Measurements from ENCODE around the gene OR3A3.
"Not testable (repeated sequence)": the region's sequence is repeated elsewhere in the genome, so short reads cannot be mapped to it uniquely, and the experiment has no call there.

OR3A3 gene

GRCh38 chr17:3411070-3411469 lies at the start of gene OR3A3:
OR3A3 (plus strand) TSS chr17:3411370.
- DNase-seq = no peak

GRCh38 chr17:3371167-3371566 lies 40.0 kb upstream of the OR3A3 start:
- DNase-seq = not testable (repeated sequence)

GRCh38 chr17:3378321-3378720 lies 32.8 kb upstream of the OR3A3 start:
- DNase-seq = no peak

DNA sequence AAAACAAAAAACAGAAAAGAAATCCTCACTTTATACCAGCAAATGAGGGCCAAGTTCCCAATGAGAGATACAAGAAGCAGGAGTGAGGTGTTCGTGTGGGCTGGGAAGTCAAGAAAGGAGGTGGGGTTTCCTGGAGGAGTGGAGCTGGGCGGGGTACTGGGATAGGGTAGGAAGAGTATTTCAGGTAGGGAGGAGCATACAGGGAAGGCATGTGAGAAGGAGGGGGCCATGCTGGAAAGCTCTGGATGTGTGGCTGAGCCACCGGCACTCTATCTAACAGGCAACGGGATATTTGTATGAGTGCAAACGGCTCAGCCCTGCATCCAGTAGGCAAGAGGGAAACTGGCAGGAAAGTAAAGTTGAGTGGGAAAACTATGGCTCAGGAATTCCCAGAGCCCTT lies 29.2 kb upstream of the OR3A3 start:
- DNase-seq = no peak

GRCh38 chr17:3385869-3386816 lies 25.0 kb upstream of the OR3A3 start, which contains the start of gene OR3A2:
OR3A2 (minus strand) TSS chr17:3386308.
- DNase-seq = peak; percentile 81

- DNase-seq = no peak
These were observed 21.4 kb upstream of the OR3A3 start for GRCh38 chr17:3389791-3390190.

- DNase-seq = not testable (repeated sequence)
These were observed 13.4 kb upstream of the OR3A3 start for GRCh38 chr17:3397801-3398200.

GRCh38 chr17:3398310-3398709 lies 12.9 kb upstream of the OR3A3 start, which contains the start of gene OR1E1:
OR1E1 (minus strand) TSS chr17:3398410; CDS start chr17:3398410, 0 bp downstream.
- no peak for DNase-seq

DNA sequence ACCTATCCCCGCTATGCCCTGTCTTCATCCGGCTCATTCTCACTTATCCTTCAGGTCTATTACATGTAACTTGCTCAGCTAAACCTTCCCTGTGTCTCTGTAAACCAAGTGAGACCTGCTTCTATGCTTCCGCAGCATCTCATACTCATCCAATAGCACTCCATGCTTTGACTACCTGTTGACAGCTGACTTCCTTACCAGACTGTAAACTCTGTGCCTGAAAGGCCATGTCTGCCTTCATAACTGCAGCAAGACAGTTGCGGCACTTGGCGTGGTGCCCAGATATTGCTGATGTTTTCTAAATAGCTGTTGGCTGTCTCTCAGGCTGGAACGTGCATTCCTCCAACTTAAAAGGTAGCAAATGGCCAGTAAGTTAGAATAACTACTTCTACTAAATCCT lies 11.1 kb upstream of the OR3A3 start:
- no peak for DNase-seq

DNA sequence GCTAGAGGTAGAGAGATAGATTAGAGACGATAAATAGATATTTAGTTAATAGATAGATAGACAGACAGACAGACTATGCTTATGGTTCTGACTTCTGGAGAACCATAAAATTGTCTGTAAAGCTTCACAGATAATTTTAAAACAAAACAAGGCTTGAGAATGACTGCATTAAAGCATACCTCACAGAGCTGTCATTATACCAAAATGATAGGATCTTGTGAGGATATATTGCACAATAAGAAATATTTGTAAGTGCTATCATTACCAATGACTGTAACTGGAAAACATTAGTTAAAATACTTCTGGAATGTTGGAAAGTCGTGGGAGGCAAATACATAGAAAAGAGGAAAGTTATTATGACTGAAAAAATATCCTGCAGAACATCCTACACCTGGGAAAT lies 9.4 kb upstream of the OR3A3 start:
- no peak for DNase-seq

DNA sequence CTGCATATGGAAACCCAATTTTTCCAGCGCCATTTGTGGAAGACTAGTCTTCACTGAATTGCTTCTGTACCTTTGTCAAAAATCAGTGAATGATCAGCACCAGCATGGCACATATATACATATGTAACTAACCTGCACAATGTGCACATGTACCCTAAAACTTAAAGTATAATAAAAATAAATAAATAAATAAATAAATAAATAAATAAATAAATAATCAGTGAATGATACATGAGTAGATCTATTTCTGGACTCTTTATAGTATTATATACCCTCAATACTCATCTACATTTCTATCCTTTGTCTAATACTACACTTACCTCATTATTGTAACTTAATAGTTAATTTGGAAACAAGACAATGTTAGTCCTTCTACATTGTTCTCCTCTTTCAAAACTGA lies 7.3 kb upstream of the OR3A3 start:
- DNase-seq = not testable (repeated sequence)

DNA sequence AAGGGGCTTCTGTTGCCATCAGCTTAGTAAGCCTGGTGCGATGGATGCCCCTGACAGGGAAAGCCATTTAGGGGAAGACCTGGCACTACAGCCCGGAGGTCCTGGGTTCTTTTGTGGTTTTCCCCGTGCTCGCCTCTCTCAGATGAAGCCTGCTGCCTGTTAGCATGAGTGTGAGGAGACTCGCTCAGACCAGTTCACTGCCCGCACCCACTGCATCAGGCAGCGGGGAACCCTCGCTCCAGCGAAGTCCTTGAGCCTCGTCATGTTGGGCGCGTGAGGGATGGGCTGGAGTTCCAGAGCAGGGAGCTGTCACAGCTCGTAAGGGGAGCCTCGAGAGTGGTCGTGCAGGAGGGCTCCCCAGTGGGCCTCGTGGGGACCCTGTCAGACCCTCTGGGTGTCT lies 1.0 kb downstream of the OR3A3 start:
- DNase-seq = not testable (repeated sequence)

GRCh38 chr17:3415610-3416009 lies 4.4 kb downstream of the OR3A3 start:
- no peak for DNase-seq

GRCh38 chr17:3418222-3418621 lies 7.1 kb downstream of the OR3A3 start:
- DNase-seq = no peak

GRCh38 chr17:3433215-3433614 lies 22.0 kb downstream of the OR3A3 start:
- DNase-seq = not testable (repeated sequence)

GRCh38 chr17:3433741-3434140 lies 22.6 kb downstream of the OR3A3 start, which contains the start of gene OR1E2:
OR1E2 (minus strand) TSS chr17:3433841; CDS start chr17:3433841, 0 bp downstream.
- DNase-seq = no peak

- DNase-seq = no peak
These were observed 27.2 kb downstream of the OR3A3 start for GRCh38 chr17:3438368-3438767.

- no peak for DNase-seq
These were observed 29.3 kb downstream of the OR3A3 start for GRCh38 chr17:3440451-3440850.

GRCh38 chr17:3447625-3448024 lies 36.5 kb downstream of the OR3A3 start:
- DNase-seq = no peak

GRCh38 chr17:3448059-3448665 lies 37.0 kb downstream of the OR3A3 start:
- DNase-seq = no peak

- not testable (repeated sequence) for DNase-seq
These were observed 55.2 kb downstream of the OR3A3 start for GRCh38 chr17:3466355-3466754.

- no peak for DNase-seq
These were observed 58.4 kb downstream of the OR3A3 start for GRCh38 chr17:3469529-3469928.

GRCh38 chr17:3471599-3471998 lies 60.4 kb downstream of the OR3A3 start, which contains the start of gene SPATA22:
SPATA22 (minus strand) TSS chr17:3471819; CDS start chr17:3469325, 2,494 bp downstream.
- no peak for DNase-seq

- DNase-seq = no peak
These were observed 61.0 kb downstream of the OR3A3 start for GRCh38 chr17:3472137-3472536.
